Body of pancreas (tissue), 4 donors: ENCODE data around the gene LILRA5.

Experiments
- CTCF ChIP-seq, 7 experiments: fragments of 450-650 bp in 4 of 7; fragments of 200-600 bp in 3 of 7; sonication (generic) in 3 of 7; IDR thresholded peaks; one replicate each; pipeline ENCODE4 v1.5.1; 2016 to 2019; ENCODE audit warnings: antibody characterized with exemption in 7 of 7
- POLR2A ChIP-seq, 3 donors: fragments of 450-650 bp; IDR thresholded peaks; one replicate each; pipeline ENCODE4 v1.6.1; 2016; ENCODE audit warnings: antibody characterized with exemption in 3 of 3, mild to moderate bottlenecking in 2 of 3

- no peak for TF ChIP-seq CTCF (IDR thresholded peaks at IDR 0.05)
- no peak for TF ChIP-seq POLR2A (IDR thresholded peaks at IDR 0.05)
These were observed 18.7 kb upstream of the LILRA5 start for GRCh38 chr19:54331626-54332025.
